OCI-LY7 (cell line): ENCODE measurements around the gene HYCC2. TPM values are rescaled to one million over a fixed set of nuclear protein-coding genes. Genes with fewer than 3 reads are reported as not detected.

ENCODE experiments used
- BruUV-seq: library from RNA; stranded (reverse); fragments of 400-500 nt; replicated peaks from 2 replicates; lab custom pipeline; 2021; lab: Mats Ljungman, UMichigan
- CTCF ChIA-PET: fragments of 300-600 bp; sonication (Branson Sonifier 250); formaldehyde crosslinking; loops from one replicate; lab custom pipeline; 2022; ENCODE audit warnings: antibody characterized with exemption; ENCODE audit not compliant: unreplicated experiment; lab: Charles Lee
- POLR2A ChIA-PET: fragments of 300-600 bp; sonication (Branson Sonifier 250); formaldehyde crosslinking; loops from one replicate; lab custom pipeline; 2022; ENCODE audit warnings: antibody characterized with exemption; lab: Charles Lee
- DNase-seq: peaks from one replicate; pipeline ENCODE4 v3.0.0-alpha.2; 2015; ENCODE audit warnings: low spot score
- H2AFZ ChIP-seq: fragments of 200-600 bp; sonication (generic), shearing (Covaris generic); 2 replicates; pipeline ENCODE4 v1.6.1; 2014; ENCODE audit warnings: mild to moderate bottlenecking, antibody characterized with exemption, low read length, moderate library complexity
- H3K27ac ChIP-seq: fragments of 200-600 bp; sonication (generic); 2 replicates; pipeline ENCODE4 v1.5.1; 2014; ENCODE audit warnings: mixed run types, low read depth, mild to moderate bottlenecking, moderate library complexity, low read length, inconsistent platforms; ENCODE audit not compliant: poor library complexity, severe bottlenecking
- H3K36me3 ChIP-seq: fragments of 200-600 bp; sonication (generic); 2 replicates; pipeline ENCODE4 v1.6.1; 2014; ENCODE audit warnings: mild to moderate bottlenecking, antibody characterized with exemption, low read length, moderate library complexity, mixed read lengths; ENCODE audit not compliant: insufficient read depth
- H3K4me1 ChIP-seq: fragments of 200-600 bp; sonication (generic); 2 replicates; pipeline ENCODE4 v1.5.1; 2014; ENCODE audit warnings: mild to moderate bottlenecking, low read length; ENCODE audit not compliant: insufficient read depth, poor library complexity, severe bottlenecking
- H3K4me2 ChIP-seq: fragments of 200-600 bp; sonication (generic); 2 replicates; pipeline ENCODE4 v1.6.1; 2014; ENCODE audit warnings: mild to moderate bottlenecking, low read length
- H3K4me3 ChIP-seq: fragments of 200-600 bp; sonication (generic); 2 replicates; pipeline ENCODE4 v1.5.1; 2014; ENCODE audit warnings: mild to moderate bottlenecking, low read depth, low read length; ENCODE audit not compliant: poor library complexity, severe bottlenecking
- H3K79me2 ChIP-seq: fragments of 200-600 bp; sonication (generic); 2 replicates; pipeline ENCODE4 v1.6.1; 2016; ENCODE audit warnings: low read depth, mild to moderate bottlenecking, low read length, moderate library complexity, mixed read lengths; ENCODE audit not compliant: insufficient read depth
- H3K9me2 ChIP-seq: fragments of 200-600 bp; sonication (generic); 2 replicates; pipeline ENCODE4 v1.6.1; 2016; ENCODE audit warnings: mild to moderate bottlenecking, low read length, mixed read lengths; ENCODE audit not compliant: insufficient read depth
- H3K9me3 ChIP-seq: fragments of 200-600 bp; sonication (generic); 2 replicates; pipeline ENCODE4 v1.6.1; 2014; ENCODE audit warnings: mild to moderate bottlenecking, mixed run types, low read length, mixed read lengths
- H4K20me1 ChIP-seq: fragments of 200-600 bp; sonication (generic); 2 replicates; pipeline ENCODE4 v1.6.1; 2014; ENCODE audit warnings: mild to moderate bottlenecking, antibody characterized with exemption, low read length, moderate library complexity, mixed read lengths; ENCODE audit not compliant: insufficient read depth
- CTCF ChIP-seq: fragments of 200-600 bp; sonication (generic); conservative IDR thresholded peaks from 2 replicates; pipeline ENCODE4 v1.5.1; 2014; ENCODE audit warnings: mild to moderate bottlenecking, antibody characterized with exemption, low read length, moderate library complexity, mixed read lengths
- EZH2phosphoT487 ChIP-seq: fragments of 200-600 bp; sonication (generic); IDR thresholded peaks from 2 replicates; pipeline ENCODE4 v1.6.1; 2018; ENCODE audit warnings: low read depth, borderline replicate concordance, mild to moderate bottlenecking, mixed run types, antibody characterized with exemption, low read length, moderate library complexity, mixed read lengths
- intact Hi-C: fragments of 100-400 bp; cut with micrococcal nuclease; formaldehyde crosslinking; loops from one replicate; pipeline ENCODE4 v1.10.0; 2022; ENCODE audit not compliant: unreplicated experiment
- total RNA-seq, 2 experiments: library from RNA; depleted of rRNA in 1 of 2; stranded (reverse); fragments of >200 nt in 1 of 2; shearing (Covaris generic) in 1 of 2; gene quantifications; 2 replicates each; pipeline ENCODE4 v1.2.3, GENCODE V29; 2014 to 2022

Gene HYCC2
- total RNA-seq, 2 experiments from 2014 or later = 8.6 to 22.0 TPM

- no peak overlapping the region for H3K4me2 ChIP-seq
- TF ChIP-seq EZH2phosphoT487 (no peak), CTCF (no peak)
- H2AFZ ChIP-seq = no peak overlapping the region
- H3K4me1 ChIP-seq = peaks cover 14% of the 10 kb centered on the region
- no peaks in the 10 kb centered on the region for H4K20me1 ChIP-seq
- H3K27ac ChIP-seq = no peak overlapping the region
- CTCF ChIA-PET = no interaction called here
- no peak for DNase-seq
- peaks cover 64% of the 10 kb centered on the region; the same call in 1 of the 2 replicates for H3K79me2 ChIP-seq
- BruUV-seq = no TSS peak
- no peak overlapping the region for H3K4me3 ChIP-seq
- intact Hi-C loops = no loop called here
- H3K36me3 ChIP-seq = peaks cover 44% of the 10 kb centered on the region
- no peaks in the 10 kb centered on the region for H3K9me2 ChIP-seq
- POLR2A ChIA-PET = interaction anchor here (1.2 to 1.4 kb wide), 3 partner anchors 11 to 123 kb away, joined by 3 to 9 read pairs (median 4); no protein-coding TSS in a partner anchor
- H3K9me3 ChIP-seq = no peaks in the 10 kb centered on the region
Measured at GRCh38 chr2:201057715-201058248, 13.7 kb downstream of the HYCC2 start.

DNA sequence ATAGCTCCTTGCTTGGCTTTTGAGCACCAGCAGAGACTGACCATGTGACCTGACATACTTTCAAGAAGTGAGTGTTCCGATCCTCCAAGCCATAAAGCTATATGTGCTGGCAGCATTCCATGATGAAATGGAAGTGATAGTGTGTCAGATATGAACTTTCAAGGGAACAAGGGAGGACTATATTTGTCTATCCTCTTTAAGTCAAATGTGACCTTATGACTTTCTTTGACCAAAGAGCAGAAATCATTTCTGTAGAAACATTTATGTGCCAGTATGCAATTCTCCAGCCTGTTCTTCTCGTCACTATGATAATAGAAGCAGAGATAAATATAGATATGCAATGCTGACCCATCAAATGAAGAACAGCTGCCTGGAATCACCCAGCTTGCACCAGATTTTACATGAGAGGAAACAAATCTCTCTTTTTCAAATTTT, 14.4 kb downstream of the HYCC2 start:
- peaks cover 14% of the 10 kb centered on the region for H3K4me1 ChIP-seq
- DNase-seq = no peak
- no TSS peak for BruUV-seq
- no peaks in the 10 kb centered on the region for H3K9me3 ChIP-seq
- ChIA-PET POLR2A (interaction anchor here (0.5 to 1.4 kb wide), 9 partner anchors 8 to 144 kb away, joined by 3 to 9 read pairs (median 3); no protein-coding TSS in a partner anchor), CTCF (no interaction called here)
- no peaks in the 10 kb centered on the region for H4K20me1 ChIP-seq
- H3K27ac ChIP-seq = no peak overlapping the region
- no peak overlapping the region for H2AFZ ChIP-seq
- TF ChIP-seq CTCF (no peak), EZH2phosphoT487 (no peak)
- H3K4me3 ChIP-seq = no peak overlapping the region
- peaks cover 45% of the 10 kb centered on the region for H3K36me3 ChIP-seq
- H3K4me2 ChIP-seq = no peak overlapping the region
- intact Hi-C loops = no loop called here
- peaks cover 61% of the 10 kb centered on the region; the same call in 1 of the 2 replicates for H3K79me2 ChIP-seq
- no peaks in the 10 kb centered on the region for H3K9me2 ChIP-seq

GRCh38 chr2:201049455-201049854, 22.0 kb downstream of the HYCC2 start:
- CTCF ChIA-PET = no interaction called here
- H3K27ac ChIP-seq = no peak overlapping the region
- peaks cover 73% of the 10 kb centered on the region for H3K79me2 ChIP-seq
- H3K4me2 ChIP-seq = no peak overlapping the region
- no TSS peak for BruUV-seq
- H3K36me3 ChIP-seq = peaks cover 45% of the 10 kb centered on the region
- no peak overlapping the region for H3K4me3 ChIP-seq
- TF ChIP-seq CTCF (no peak), EZH2phosphoT487 (no peak)
- intact Hi-C loops = no loop called here
- POLR2A ChIA-PET = interaction anchor here (0.7 to 1.4 kb wide), 2 partner anchors 16 to 65 kb away, joined by 4 read pairs; no protein-coding TSS in a partner anchor
- no peak for DNase-seq
- no peak overlapping the region for H2AFZ ChIP-seq
- peaks cover 22% of the 10 kb centered on the region; the same call in 1 of the 2 replicates for H3K9me3 ChIP-seq
- H3K4me1 ChIP-seq = no peaks in the 10 kb centered on the region
- H4K20me1 ChIP-seq = no peaks in the 10 kb centered on the region
- H3K9me2 ChIP-seq = no peaks in the 10 kb centered on the region
